ENCODE results near the gene SCAPER.

DNA sequence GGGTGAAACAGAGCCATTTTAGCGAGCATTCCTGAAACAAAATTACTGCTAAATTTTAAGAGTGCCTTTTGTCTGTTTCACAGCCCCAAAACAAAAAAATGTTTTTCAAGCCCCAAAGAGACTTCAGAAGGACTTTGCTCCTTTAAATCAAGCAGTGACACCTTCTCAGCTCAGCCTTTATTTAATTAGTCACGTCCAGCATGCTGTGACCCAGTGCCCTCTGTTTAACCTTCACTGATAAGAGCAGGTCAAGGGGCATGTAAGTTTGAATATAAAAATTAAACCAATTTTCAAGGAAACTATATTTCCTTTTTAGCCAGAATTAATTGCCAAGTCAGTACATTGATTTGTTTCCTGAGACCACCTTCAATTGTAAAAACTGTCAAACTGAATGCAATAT, 527.9 kb downstream of the SCAPER start:
- TF ChIP-seq, protein P1, sequence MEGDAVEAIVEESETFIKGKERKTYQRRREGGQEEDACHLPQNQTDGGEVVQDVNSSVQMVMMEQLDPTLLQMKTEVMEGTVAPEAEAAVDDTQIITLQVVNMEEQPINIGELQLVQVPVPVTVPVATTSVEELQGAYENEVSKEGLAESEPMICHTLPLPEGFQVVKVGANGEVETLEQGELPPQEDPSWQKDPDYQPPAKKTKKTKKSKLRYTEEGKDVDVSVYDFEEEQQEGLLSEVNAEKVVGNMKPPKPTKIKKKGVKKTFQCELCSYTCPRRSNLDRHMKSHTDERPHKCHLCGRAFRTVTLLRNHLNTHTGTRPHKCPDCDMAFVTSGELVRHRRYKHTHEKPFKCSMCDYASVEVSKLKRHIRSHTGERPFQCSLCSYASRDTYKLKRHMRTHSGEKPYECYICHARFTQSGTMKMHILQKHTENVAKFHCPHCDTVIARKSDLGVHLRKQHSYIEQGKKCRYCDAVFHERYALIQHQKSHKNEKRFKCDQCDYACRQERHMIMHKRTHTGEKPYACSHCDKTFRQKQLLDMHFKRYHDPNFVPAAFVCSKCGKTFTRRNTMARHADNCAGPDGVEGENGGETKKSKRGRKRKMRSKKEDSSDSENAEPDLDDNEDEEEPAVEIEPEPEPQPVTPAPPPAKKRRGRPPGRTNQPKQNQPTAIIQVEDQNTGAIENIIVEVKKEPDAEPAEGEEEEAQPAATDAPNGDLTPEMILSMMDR (conservative IDR thresholded peaks at IDR 0.05; ENCODE audit: low read length), result no peak
- TF ChIP-seq EZH2phosphoT487 (IDR thresholded peaks at IDR 0.05; ENCODE audit: borderline replicate concordance, low read depth, low read length), result no peak

Measured in OCI-LY7 (cell line).